HepG2 (cell line): ENCODE measurements around the gene TKFC. TPM values are rescaled to one million over a fixed set of nuclear protein-coding genes. Genes with fewer than 3 reads are reported as not detected.

Experiments
- ATAC-seq: fragments of 200-7000 bp; cut with Tn5 transposase; 3 replicates; pipeline ENCODE4 v1.9.1; 2020; ENCODE audit warnings: mild to moderate bottlenecking, moderate library complexity
- BruUV-seq: library from RNA; stranded (reverse); fragments of 400-500 nt; replicated peaks from 2 replicates; lab custom pipeline; 2021; lab: Mats Ljungman, UMichigan
- CTCF ChIA-PET: fragments of 300-600 bp; formaldehyde crosslinking; extraction: SDS; loops from one replicate; lab custom pipeline; 2021; ENCODE audit warnings: low total read pairs, inconsistent platforms, low intra/inter-chr PET ratio; lab: Yijun Ruan, JAX
- POLR2A ChIA-PET: fragments of 350-600 bp; sonication (Branson Sonifier 250); formaldehyde crosslinking; loops from one replicate; lab custom pipeline; 2020; ENCODE audit warnings: antibody characterized with exemption, inconsistent platforms; lab: Yijun Ruan, JAX
- DNase-seq: peaks from one replicate; pipeline ENCODE4 v3.0.0-alpha.2; 2015; ENCODE audit warnings: low spot score
- FAIRE-seq: peaks from 3 replicates; lab custom pipeline; 2011; peaks lifted over from hg19 to GRCh38; lab: Jason Lieb, UNC
- H2AFZ ChIP-seq: one replicate; pipeline ENCODE4 v1.6.1; 2011; ENCODE audit warnings: low read length, inconsistent platforms
- H3K27ac ChIP-seq: fragments of 300-600 bp; 3 replicates; pipeline ENCODE4 v1.8.0; 2011; ENCODE audit warnings: mixed run types, mild to moderate bottlenecking, mixed read lengths, low read length, inconsistent platforms; ENCODE audit not compliant: insufficient read depth; ENCODE audit errors: extremely low read length
- H3K27me3 ChIP-seq, 2 experiments: fragments of 200-600 bp in 1 of 2; 2 replicates in 1 of 2; 3 replicates in 1 of 2; pipeline versions ENCODE4 v1.6.0 to v1.8.0; 2011; ENCODE audit warnings: low read length in 2 of 2, mild to moderate bottlenecking in 2 of 2, moderate library complexity in 2 of 2, inconsistent platforms in 1 of 2; ENCODE audit not compliant: insufficient read depth in 2 of 2, control insufficient read depth in 1 of 2
- H3K36me3 ChIP-seq, 2 experiments: fragments of 200-600 bp in 1 of 2; replicated peaks in 1 of 2; 2 replicates in 1 of 2; 3 replicates in 1 of 2; pipeline versions ENCODE4 v1.5.1 to v1.8.0; 2011; ENCODE audit warnings: low read length in 2 of 2, inconsistent platforms in 1 of 2; ENCODE audit not compliant: insufficient read depth in 2 of 2, control insufficient read depth in 1 of 2
- H3K4me1 ChIP-seq: 2 replicates; pipeline ENCODE4 v1.5.1; 2012; ENCODE audit warnings: low read length, inconsistent platforms; ENCODE audit not compliant: insufficient read depth
- H3K4me2 ChIP-seq: 2 replicates; pipeline ENCODE4 v1.6.0; 2011; ENCODE audit warnings: low read depth, low read length, inconsistent platforms
- H3K4me3 ChIP-seq, 3 experiments: fragments of 200-600 bp in 1 of 3; sonication (generic), shearing (Covaris generic) in 1 of 3; replicated peaks in 1 of 3; 2 replicates each; pipeline ENCODE4 v1.5.1; 2011 to 2016; ENCODE audit warnings: low read length in 3 of 3, inconsistent platforms in 2 of 3, low read depth in 2 of 3, mild to moderate bottlenecking in 2 of 3, control low read depth in 1 of 3, mixed read lengths in 1 of 3; ENCODE audit not compliant: insufficient read depth in 1 of 3
- H3K79me2 ChIP-seq: one replicate; pipeline ENCODE4 v1.6.1; 2011; ENCODE audit warnings: low read length, inconsistent platforms; ENCODE audit not compliant: insufficient read depth
- H3K9ac ChIP-seq: 2 replicates; pipeline ENCODE4 v1.6.0; 2011; ENCODE audit warnings: mild to moderate bottlenecking, low read depth, low read length, inconsistent platforms; ENCODE audit not compliant: insufficient read depth
- H3K9me3 ChIP-seq: 2 replicates; pipeline ENCODE4 v1.5.1; 2012; ENCODE audit warnings: mild to moderate bottlenecking, low read length
- H4K20me1 ChIP-seq: 2 replicates; pipeline ENCODE4 v1.6.0; 2011; ENCODE audit warnings: inconsistent platforms, mild to moderate bottlenecking, low read length, moderate library complexity; ENCODE audit not compliant: insufficient read depth
- CBX1 ChIP-seq: IDR thresholded peaks from one replicate; pipeline ENCODE4 v1.6.1; 2016; ENCODE audit warnings: antibody characterized with exemption, low read depth
- GABPA ChIP-seq, 2 experiments: IDR thresholded peaks; 2 replicates each; pipeline ENCODE4 v1.6.1; 2011 to 2016; ENCODE audit warnings: low read depth in 2 of 2, low read length in 1 of 2, missing biosample characterization in 1 of 2, missing genetic modification characterization in 1 of 2
- HES4 ChIP-seq: sonication (generic); formaldehyde crosslinking; IDR thresholded peaks from 2 replicates; pipeline ENCODE4 v1.9.0; 2021; ENCODE audit warnings: mild to moderate bottlenecking, missing genetic modification reagents, borderline replicate concordance
- MTF1 ChIP-seq: sonication (generic); formaldehyde crosslinking; IDR thresholded peaks from 2 replicates; pipeline ENCODE4 v1.5.0; 2020; ENCODE audit warnings: missing genetic modification reagents
- NONO ChIP-seq, 2 experiments: fragments of 450-650 bp in 1 of 2; sonication (generic) in 1 of 2; formaldehyde crosslinking in 1 of 2; IDR thresholded peaks in 1 of 2; conservative IDR thresholded peaks in 1 of 2; 2 replicates each; pipeline versions ENCODE4 v1.6.1 to v1.8.0; 2017 to 2022; ENCODE audit warnings: mild to moderate bottlenecking in 1 of 2, missing genetic modification reagents in 1 of 2, moderate library complexity in 1 of 2
- NR2F1 ChIP-seq, 2 experiments: fragments of 450-650 bp in 1 of 2; formaldehyde crosslinking in 1 of 2; IDR thresholded peaks; 2 replicates each; pipeline versions ENCODE4 v1.5.0 to v1.6.1; 2016 to 2020; ENCODE audit warnings: mild to moderate bottlenecking in 1 of 2, missing compliant biosample characterization in 1 of 2, missing genetic modification reagents in 1 of 2, moderate library complexity in 1 of 2
- RAD21 ChIP-seq: fragments of 450-650 bp; formaldehyde crosslinking; IDR thresholded peaks from 2 replicates; pipeline ENCODE4 v1.5.0; 2020; ENCODE audit warnings: mild to moderate bottlenecking
- RBFOX2 ChIP-seq: fragments of 200-400 bp; formaldehyde crosslinking; IDR thresholded peaks from 2 replicates; pipeline ENCODE4 v1.6.1; 2017; ENCODE audit warnings: low read depth, mild to moderate bottlenecking, low read length
- RORA ChIP-seq: sonication (generic); formaldehyde crosslinking; IDR thresholded peaks from 2 replicates; pipeline ENCODE4 v1.5.0; 2020; ENCODE audit warnings: mild to moderate bottlenecking, missing genetic modification reagents, moderate library complexity
- RXRA ChIP-seq: sonication (generic); formaldehyde crosslinking; IDR thresholded peaks from 2 replicates; pipeline ENCODE4 v1.5.1; 2020; ENCODE audit warnings: missing genetic modification reagents
- TCF7L2 ChIP-seq: IDR thresholded peaks from 2 replicates; pipeline ENCODE4 v1.6.1; 2011; ENCODE audit warnings: mild to moderate bottlenecking, low read depth, low read length, moderate library complexity
- TOE1 ChIP-seq: sonication (generic); formaldehyde crosslinking; IDR thresholded peaks from 2 replicates; pipeline ENCODE4 v1.4.0; 2020; ENCODE audit warnings: mild to moderate bottlenecking, missing genetic modification reagents
- ZNF670 ChIP-seq: sonication (generic); formaldehyde crosslinking; IDR thresholded peaks from 2 replicates; pipeline ENCODE4 v1.8.0; 2022; ENCODE audit warnings: mild to moderate bottlenecking, missing genetic modification reagents, borderline replicate concordance
- ZNF878 ChIP-seq: sonication (generic); formaldehyde crosslinking; IDR thresholded peaks from 2 replicates; pipeline ENCODE4 v1.8.1; 2023; ENCODE audit warnings: mild to moderate bottlenecking, missing genetic modification reagents, moderate library complexity
- ZNF879 ChIP-seq: sonication (generic); formaldehyde crosslinking; IDR thresholded peaks from 2 replicates; pipeline ENCODE4 v1.8.1; 2023; ENCODE audit warnings: missing genetic modification reagents
- WGBS: methylation state at CpG from one replicate; pipeline ENCODE4 v1.1.6; 2017; ENCODE audit warnings: low lambda C conversion rate; 5-methylcytosine and 5-hydroxymethylcytosine counted together
- in situ Hi-C: cut with HindIII; loops from 2 replicates; pipeline ENCODE4 v1.10.0; 2017; ENCODE audit warnings: low pct_unique_long_range_greater_than_20kb; ENCODE audit not compliant: extremely low pct_ligation_motif_present
- intact Hi-C: fragments of 100-400 bp; cut with micrococcal nuclease; formaldehyde crosslinking; loops from one replicate; pipeline ENCODE4 v1.10.0; 2022; ENCODE audit not compliant: unreplicated experiment
- polyA plus RNA-seq, 8 experiments: library from polyadenylated mRNA; depleted of rRNA in 3 of 8; stranded (reverse) in 7 of 8; unstranded in 1 of 8; fragments of >200 nt; fragmentation: Illumina TruSeq in 4 of 8; extraction: Trizol in 4 of 8; gene quantifications; 2 replicates each; pipeline versions ENCODE4 v1.2.1 to v1.2.3, GENCODE V29; 2011 to 2016; ENCODE audit warnings: low read depth in 4 of 8, missing spikeins in 1 of 8, mixed read lengths in 1 of 8; ENCODE audit not compliant: insufficient read depth in 1 of 8
- total RNA-seq, 5 experiments: library from RNA; depleted of rRNA; stranded (reverse); fragments of >200 nt; fragmentation: Illumina TruSeq; extraction: Trizol; gene quantifications; 2 replicates each; pipeline ENCODE4 v1.2.3, GENCODE V29; 2016; ENCODE audit warnings: low read depth in 1 of 5
- TF ChIP-seq, protein P1 (sequence below): sonication (generic); formaldehyde crosslinking; IDR thresholded peaks from 2 replicates; pipeline ENCODE4 v1.4.0; 2020; ENCODE audit warnings: missing genetic modification reagents
- TF ChIP-seq, protein P2 (sequence below): sonication (generic); formaldehyde crosslinking; IDR thresholded peaks from 2 replicates; pipeline ENCODE4 v1.5.1; 2020; ENCODE audit warnings: mild to moderate bottlenecking, missing genetic modification reagents
- TF ChIP-seq, protein P3 (sequence below): sonication (generic); formaldehyde crosslinking; IDR thresholded peaks from 2 replicates; pipeline ENCODE4 v1.8.1; 2023; ENCODE audit warnings: missing genetic modification reagents, mild to moderate bottlenecking, borderline replicate concordance

The TKFC gene
- total and polyA plus RNA-seq, 2 of the 13 experiments (the other 11 are each of a cell fraction or from before 2014, with no cell fraction given), result 147 to 197 TPM

DNA sequence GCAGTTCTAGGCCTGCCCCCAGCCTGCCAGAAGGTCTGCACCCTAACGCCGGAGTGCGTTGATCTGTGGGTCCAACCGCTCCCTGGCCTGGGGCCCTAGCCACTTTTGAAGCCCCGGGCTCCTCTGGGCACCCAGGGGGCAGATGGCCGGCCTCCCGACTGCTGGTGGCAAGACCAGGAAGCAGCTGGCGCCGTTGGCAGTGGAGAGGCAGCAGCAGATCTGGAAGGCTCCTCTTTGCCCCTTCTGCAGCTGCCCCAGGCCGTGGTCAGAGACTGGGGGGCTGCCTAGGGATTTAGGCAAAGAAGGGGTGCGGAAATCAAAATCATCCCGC is 37.5 kb upstream of the TKFC start:
- TSS peak; percentile 81 for BruUV-seq
- H3K9me3 ChIP-seq, result no peaks in the 10 kb centered on the region
- WGBS, result 64% methylated on average over 3 of the region's 12 CpGs
- ATAC-seq, result peak; percentile 15
- no peak for DNase-seq
- H3K4me2 ChIP-seq, result peak overlapping the region; percentile 93
- ChIA-PET CTCF (no interaction called here), POLR2A (interaction anchor here (0.8 to 2.3 kb wide), 4 partner anchors 13 to 134 kb away, joined by 3 to 8 read pairs (median 3); partner anchors contain the start of genes CPSF7 and SDHAF2)
- H3K27me3 ChIP-seq, result no peaks in the 10 kb centered on the region; a peak in 1 of 5 replicates
- intact Hi-C loops, result no loop called here
- H3K27ac ChIP-seq, result peak overlapping the region; percentile 94
- no peak overlapping the region for H2AFZ ChIP-seq
- peak overlapping the region; percentile 67 to 88 (median 83) for H3K4me3 ChIP-seq
- H3K36me3 ChIP-seq, result peaks cover 18 to 39% of the 10 kb centered on the region in 2 experiments; a peak in 4 of 5 replicates
- peak overlapping the region; percentile 91 for H3K9ac ChIP-seq
- no peak for FAIRE-seq
- peaks cover 45% of the 10 kb centered on the region for H3K79me2 ChIP-seq
- in situ Hi-C loops, result no loop called here
- H4K20me1 ChIP-seq, result peaks cover 20% of the 10 kb centered on the region
- peaks cover 74% of the 10 kb centered on the region for H3K4me1 ChIP-seq
- TF ChIP-seq GABPA (IDR thresholded peaks at IDR 0.05; ENCODE audit: low read depth, low read length) (no peak), GABPA (CRISPR knock-in tag; IDR thresholded peaks at IDR 0.05; ENCODE audit: low read depth) (no peak), MTF1 (CRISPR knock-in tag) (no peak), RAD21 (CRISPR knock-in tag) (no peak), NR2F1 (CRISPR knock-in tag; IDR thresholded peaks at IDR 0.05) (no peak), CBX1 (no peak), TCF7L2 (no peak), HES4 (CRISPR knock-in tag) (0 out of 2 replicates have a peak, but pooled peaks have one; percentile 2), ZNF878 (0 out of 2 replicates have a peak, but pooled peaks have one; percentile 59), NONO (IDR thresholded peaks at IDR 0.05) (no peak), NONO (CRISPR knock-in tag; conservative IDR thresholded peaks at IDR 0.05) (no peak), RORA (CRISPR knock-in tag) (no peak), TOE1 (CRISPR knock-in tag) (no peak), ZNF670 (CRISPR knock-in tag) (0 out of 2 replicates have a peak, but pooled peaks have one; percentile 9), RXRA (0 out of 2 replicates have a peak, but pooled peaks have one; percentile 55), RBFOX2 (no peak), ZNF879 (CRISPR knock-in tag) (no peak)
- TF ChIP-seq, protein P1, sequence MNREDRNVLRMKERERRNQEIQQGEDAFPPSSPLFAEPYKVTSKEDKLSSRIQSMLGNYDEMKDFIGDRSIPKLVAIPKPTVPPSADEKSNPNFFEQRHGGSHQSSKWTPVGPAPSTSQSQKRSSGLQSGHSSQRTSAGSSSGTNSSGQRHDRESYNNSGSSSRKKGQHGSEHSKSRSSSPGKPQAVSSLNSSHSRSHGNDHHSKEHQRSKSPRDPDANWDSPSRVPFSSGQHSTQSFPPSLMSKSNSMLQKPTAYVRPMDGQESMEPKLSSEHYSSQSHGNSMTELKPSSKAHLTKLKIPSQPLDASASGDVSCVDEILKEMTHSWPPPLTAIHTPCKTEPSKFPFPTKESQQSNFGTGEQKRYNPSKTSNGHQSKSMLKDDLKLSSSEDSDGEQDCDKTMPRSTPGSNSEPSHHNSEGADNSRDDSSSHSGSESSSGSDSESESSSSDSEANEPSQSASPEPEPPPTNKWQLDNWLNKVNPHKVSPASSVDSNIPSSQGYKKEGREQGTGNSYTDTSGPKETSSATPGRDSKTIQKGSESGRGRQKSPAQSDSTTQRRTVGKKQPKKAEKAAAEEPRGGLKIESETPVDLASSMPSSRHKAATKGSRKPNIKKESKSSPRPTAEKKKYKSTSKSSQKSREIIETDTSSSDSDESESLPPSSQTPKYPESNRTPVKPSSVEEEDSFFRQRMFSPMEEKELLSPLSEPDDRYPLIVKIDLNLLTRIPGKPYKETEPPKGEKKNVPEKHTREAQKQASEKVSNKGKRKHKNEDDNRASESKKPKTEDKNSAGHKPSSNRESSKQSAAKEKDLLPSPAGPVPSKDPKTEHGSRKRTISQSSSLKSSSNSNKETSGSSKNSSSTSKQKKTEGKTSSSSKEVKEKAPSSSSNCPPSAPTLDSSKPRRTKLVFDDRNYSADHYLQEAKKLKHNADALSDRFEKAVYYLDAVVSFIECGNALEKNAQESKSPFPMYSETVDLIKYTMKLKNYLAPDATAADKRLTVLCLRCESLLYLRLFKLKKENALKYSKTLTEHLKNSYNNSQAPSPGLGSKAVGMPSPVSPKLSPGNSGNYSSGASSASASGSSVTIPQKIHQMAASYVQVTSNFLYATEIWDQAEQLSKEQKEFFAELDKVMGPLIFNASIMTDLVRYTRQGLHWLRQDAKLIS (CRISPR knock-in tag), result no peak
- TF ChIP-seq, protein P2, sequence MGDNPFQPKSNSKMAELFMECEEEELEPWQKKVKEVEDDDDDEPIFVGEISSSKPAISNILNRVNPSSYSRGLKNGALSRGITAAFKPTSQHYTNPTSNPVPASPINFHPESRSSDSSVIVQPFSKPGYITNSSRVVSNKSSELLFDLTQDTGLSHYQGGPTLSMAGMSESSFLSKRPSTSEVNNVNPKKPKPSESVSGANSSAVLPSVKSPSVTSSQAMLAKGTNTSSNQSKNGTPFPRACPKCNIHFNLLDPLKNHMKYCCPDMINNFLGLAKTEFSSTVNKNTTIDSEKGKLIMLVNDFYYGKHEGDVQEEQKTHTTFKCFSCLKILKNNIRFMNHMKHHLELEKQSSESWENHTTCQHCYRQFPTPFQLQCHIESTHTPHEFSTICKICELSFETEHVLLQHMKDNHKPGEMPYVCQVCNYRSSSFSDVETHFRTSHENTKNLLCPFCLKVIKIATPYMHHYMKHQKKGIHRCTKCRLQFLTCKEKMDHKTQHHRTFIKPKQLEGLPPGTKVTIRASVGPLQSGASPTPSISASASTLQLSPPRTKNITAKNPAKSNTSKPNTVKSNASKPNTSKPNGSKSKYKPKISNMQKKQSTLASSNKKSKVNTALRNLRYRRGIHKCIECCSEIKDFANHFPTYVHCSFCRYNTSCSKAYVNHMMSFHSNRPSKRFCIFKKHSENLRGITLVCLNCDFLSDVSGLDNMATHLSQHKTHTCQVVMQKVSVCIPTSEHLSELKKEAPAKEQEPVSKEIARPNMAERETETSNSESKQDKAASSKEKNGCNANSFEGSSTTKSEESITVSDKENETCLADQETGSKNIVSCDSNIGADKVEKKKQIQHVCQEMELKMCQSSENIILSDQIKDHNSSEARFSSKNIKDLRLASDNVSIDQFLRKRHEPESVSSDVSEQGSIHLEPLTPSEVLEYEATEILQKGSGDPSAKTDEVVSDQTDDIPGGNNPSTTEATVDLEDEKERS, result 0 out of 2 replicates have a peak, but pooled peaks have one; percentile 21
- TF ChIP-seq, protein P3, sequence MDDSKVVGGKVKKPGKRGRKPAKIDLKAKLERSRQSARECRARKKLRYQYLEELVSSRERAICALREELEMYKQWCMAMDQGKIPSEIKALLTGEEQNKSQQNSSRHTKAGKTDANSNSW (CRISPR knock-in tag), result no peak
